Measurements from ENCODE around the gene DIS3L.
"Not testable (repeated sequence)": the region's sequence is repeated elsewhere in the genome, so short reads cannot be mapped to it uniquely, and the experiment has no call there.

Gene DIS3L

GRCh38 chr15:66302489-66303278, 9.3 kb downstream of the DIS3L start:
- Histone ChIP-seq H2BK5ac (ENCODE audit: low read length) (no peak overlapping the region), H2AK5ac (ENCODE audit: low read depth, low read length) (no peak overlapping the region), H3K4ac (ENCODE audit: low read length) (no peak overlapping the region), H3K9ac (ENCODE audit: low read depth, low read length, poor library complexity) (no peak overlapping the region), H2AFZ (ENCODE audit: low read length) (no peak overlapping the region), H3K4me3 (ENCODE audit: low read length in 2 of 2) (no peak overlapping the region), H3K36me3 (replicated peaks in 1 of 2; ENCODE audit: control insufficient read depth in 2 of 2, insufficient read depth in 2 of 2, low read length in 2 of 2) (peaks cover 2 to 75% of the 10 kb centered on the region in 2 donors), H4K8ac (ENCODE audit: low read depth, low read length) (no peak overlapping the region), H3K27ac (replicated peaks; ENCODE audit: low read length) (no peak overlapping the region), H3K4me2 (ENCODE audit: insufficient read depth, low read length, poor library complexity, severe bottlenecking) (no peak overlapping the region), H2BK15ac (ENCODE audit: low read length) (no peak overlapping the region), H3K79me1 (ENCODE audit: low read depth, low read length) (no peaks in the 10 kb centered on the region), H3K18ac (ENCODE audit: low read length) (no peak overlapping the region), H4K91ac (ENCODE audit: low read depth, low read length, poor library complexity) (no peak overlapping the region), H2BK12ac (ENCODE audit: low read length) (no peak overlapping the region), H3K27me3 (ENCODE audit: control insufficient read depth in 3 of 3, insufficient read depth in 3 of 3, low read depth in 1 of 3, low read length in 3 of 3) (no peaks in the 10 kb centered on the region), H2BK120ac (ENCODE audit: low read depth, low read length) (no peak overlapping the region), H3K9me3 (replicated peaks in 1 of 2; ENCODE audit: control insufficient read depth in 2 of 2, insufficient read depth in 1 of 2, low read depth in 1 of 2, low read length in 2 of 2) (no peaks in the 10 kb centered on the region), H3K4me1 (ENCODE audit: control insufficient read depth in 2 of 2, insufficient read depth in 1 of 2, low read depth in 1 of 2, low read length in 2 of 2) (no peaks in the 10 kb centered on the region), H3K23ac (ENCODE audit: low read depth, low read length, poor library complexity) (no peak overlapping the region), H3K14ac (ENCODE audit: low read length) (no peak overlapping the region)
- no CpG with 5 or more reads among the region's 5 CpGs for WGBS, 2 donors (ENCODE audit: extremely low coverage in 2 of 2, insufficient read length in 2 of 2, insufficient replicate concordance in 1 of 2)
- no peak for DNase-seq (ENCODE audit: low spot score)

- no CpG with 5 or more reads among the region's 10 CpGs for WGBS, 2 donors (ENCODE audit: extremely low coverage in 2 of 2, insufficient read length in 2 of 2, insufficient replicate concordance in 1 of 2)
- not testable (repeated sequence) for H3K18ac ChIP-seq (ENCODE audit: low read length); H4K8ac ChIP-seq (ENCODE audit: low read depth, low read length); H3K9ac ChIP-seq (ENCODE audit: low read depth, low read length, poor library complexity); H3K79me1 ChIP-seq (ENCODE audit: low read depth, low read length); H3K27me3 ChIP-seq (ENCODE audit: control insufficient read depth in 3 of 3, insufficient read depth in 3 of 3, low read depth in 1 of 3, low read length in 3 of 3); H4K91ac ChIP-seq (ENCODE audit: low read depth, low read length, poor library complexity); H3K14ac ChIP-seq (ENCODE audit: low read length); H2BK120ac ChIP-seq (ENCODE audit: low read depth, low read length); H2BK5ac ChIP-seq (ENCODE audit: low read length); H2BK12ac ChIP-seq (ENCODE audit: low read length); H3K4me2 ChIP-seq (ENCODE audit: insufficient read depth, low read length, poor library complexity, severe bottlenecking); H3K4me3 ChIP-seq (ENCODE audit: low read length in 2 of 2); H2AFZ ChIP-seq (ENCODE audit: low read length); H3K9me3 ChIP-seq (replicated peaks in 1 of 2; ENCODE audit: control insufficient read depth in 2 of 2, insufficient read depth in 1 of 2, low read depth in 1 of 2, low read length in 2 of 2); H3K27ac ChIP-seq (replicated peaks; ENCODE audit: low read length); H2BK15ac ChIP-seq (ENCODE audit: low read length); H3K4ac ChIP-seq (ENCODE audit: low read length); H2AK5ac ChIP-seq (ENCODE audit: low read depth, low read length); H3K23ac ChIP-seq (ENCODE audit: low read depth, low read length, poor library complexity); DNase-seq (ENCODE audit: low spot score); H3K4me1 ChIP-seq (ENCODE audit: control insufficient read depth in 2 of 2, insufficient read depth in 1 of 2, low read depth in 1 of 2, low read length in 2 of 2)
- peaks cover 3 to 76% of the 10 kb centered on the region in 2 donors for H3K36me3 ChIP-seq (replicated peaks in 1 of 2; ENCODE audit: control insufficient read depth in 2 of 2, insufficient read depth in 2 of 2, low read length in 2 of 2)
These were observed 11.1 kb downstream of the DIS3L start for GRCh38 chr15:66304425-66304824.

GRCh38 chr15:66306381-66306780, 13.0 kb downstream of the DIS3L start:
- H3K4me1 ChIP-seq (ENCODE audit: control insufficient read depth in 2 of 2, insufficient read depth in 1 of 2, low read depth in 1 of 2, low read length in 2 of 2) = no peaks in the 10 kb centered on the region
- no peak overlapping the region for H2AK5ac ChIP-seq (ENCODE audit: low read depth, low read length)
- H3K9me3 ChIP-seq (replicated peaks in 1 of 2; ENCODE audit: control insufficient read depth in 2 of 2, insufficient read depth in 1 of 2, low read depth in 1 of 2, low read length in 2 of 2) = no peaks in the 10 kb centered on the region
- no peak overlapping the region for H2BK12ac ChIP-seq (ENCODE audit: low read length)
- H3K4me2 ChIP-seq (ENCODE audit: insufficient read depth, low read length, poor library complexity, severe bottlenecking) = no peak overlapping the region
- no peak overlapping the region for H3K14ac ChIP-seq (ENCODE audit: low read length)
- no peak overlapping the region for H4K91ac ChIP-seq (ENCODE audit: low read depth, low read length, poor library complexity)
- no peak overlapping the region for H2BK120ac ChIP-seq (ENCODE audit: low read depth, low read length)
- H2AFZ ChIP-seq (ENCODE audit: low read length) = no peak overlapping the region
- H3K4me3 ChIP-seq (ENCODE audit: low read length in 2 of 2) = no peak overlapping the region
- no peaks in the 10 kb centered on the region for H3K79me1 ChIP-seq (ENCODE audit: low read depth, low read length)
- peaks cover 5 to 79% of the 10 kb centered on the region in 2 donors for H3K36me3 ChIP-seq (replicated peaks in 1 of 2; ENCODE audit: control insufficient read depth in 2 of 2, insufficient read depth in 2 of 2, low read length in 2 of 2)
- no peak overlapping the region for H3K23ac ChIP-seq (ENCODE audit: low read depth, low read length, poor library complexity)
- H2BK5ac ChIP-seq (ENCODE audit: low read length) = no peak overlapping the region
- no peak overlapping the region for H3K27ac ChIP-seq (replicated peaks; ENCODE audit: low read length)
- H2BK15ac ChIP-seq (ENCODE audit: low read length) = no peak overlapping the region
- DNase-seq (ENCODE audit: low spot score) = no peak
- H3K27me3 ChIP-seq (ENCODE audit: control insufficient read depth in 3 of 3, insufficient read depth in 3 of 3, low read depth in 1 of 3, low read length in 3 of 3) = no peaks in the 10 kb centered on the region
- H3K18ac ChIP-seq (ENCODE audit: low read length) = no peak overlapping the region
- no peak overlapping the region for H4K8ac ChIP-seq (ENCODE audit: low read depth, low read length)
- H3K4ac ChIP-seq (ENCODE audit: low read length) = no peak overlapping the region
- H3K9ac ChIP-seq (ENCODE audit: low read depth, low read length, poor library complexity) = no peak overlapping the region
- no CpG with 5 or more reads among the region's 3 CpGs for WGBS, 2 donors (ENCODE audit: extremely low coverage in 2 of 2, insufficient read length in 2 of 2, insufficient replicate concordance in 1 of 2)

- Histone ChIP-seq H3K27ac (replicated peaks; ENCODE audit: low read length) (no peak overlapping the region), H3K23ac (ENCODE audit: low read depth, low read length, poor library complexity) (no peak overlapping the region), H3K36me3 (replicated peaks in 1 of 2; ENCODE audit: control insufficient read depth in 2 of 2, insufficient read depth in 2 of 2, low read length in 2 of 2) (peaks cover 7 to 85% of the 10 kb centered on the region in 2 donors), H3K79me1 (ENCODE audit: low read depth, low read length) (no peaks in the 10 kb centered on the region), H4K8ac (ENCODE audit: low read depth, low read length) (no peak overlapping the region), H2BK15ac (ENCODE audit: low read length) (no peak overlapping the region), H2BK5ac (ENCODE audit: low read length) (no peak overlapping the region), H2AK5ac (ENCODE audit: low read depth, low read length) (no peak overlapping the region), H3K9ac (ENCODE audit: low read depth, low read length, poor library complexity) (no peak overlapping the region), H3K18ac (ENCODE audit: low read length) (no peak overlapping the region), H2BK12ac (ENCODE audit: low read length) (no peak overlapping the region), H2AFZ (ENCODE audit: low read length) (no peak overlapping the region), H3K9me3 (replicated peaks in 1 of 2; ENCODE audit: control insufficient read depth in 2 of 2, insufficient read depth in 1 of 2, low read depth in 1 of 2, low read length in 2 of 2) (no peaks in the 10 kb centered on the region), H4K91ac (ENCODE audit: low read depth, low read length, poor library complexity) (no peak overlapping the region), H3K14ac (ENCODE audit: low read length) (no peak overlapping the region), H3K4me2 (ENCODE audit: insufficient read depth, low read length, poor library complexity, severe bottlenecking) (no peak overlapping the region), H3K27me3 (ENCODE audit: control insufficient read depth in 3 of 3, insufficient read depth in 3 of 3, low read depth in 1 of 3, low read length in 3 of 3) (no peaks in the 10 kb centered on the region), H2BK120ac (ENCODE audit: low read depth, low read length) (no peak overlapping the region), H3K4ac (ENCODE audit: low read length) (no peak overlapping the region), H3K4me3 (ENCODE audit: low read length in 2 of 2) (no peak overlapping the region), H3K4me1 (ENCODE audit: control insufficient read depth in 2 of 2, insufficient read depth in 1 of 2, low read depth in 1 of 2, low read length in 2 of 2) (no peaks in the 10 kb centered on the region)
- DNase-seq (ENCODE audit: low spot score) = no peak
- no CpG with 5 or more reads among the region's 3 CpGs for WGBS, 2 donors (ENCODE audit: extremely low coverage in 2 of 2, insufficient read length in 2 of 2, insufficient replicate concordance in 1 of 2)
These were observed 15.2 kb downstream of the DIS3L start for GRCh38 chr15:66308531-66308930.

Data from neuronal stem cell (in vitro differentiated cells).